Breast epithelium (tissue), 3 donors: ENCODE measurements around the gene TGM2.

Source experiments
- CTCF ChIP-seq, 3 donors: fragments of 450-650 bp; IDR thresholded peaks; one replicate each; pipeline ENCODE4 v1.5.1; 2016 to 2017; ENCODE audit warnings: antibody characterized with exemption in 3 of 3, mild to moderate bottlenecking in 3 of 3, moderate library complexity in 3 of 3
- POLR2A ChIP-seq: fragments of 450-650 bp; IDR thresholded peaks from one replicate; pipeline ENCODE4 v1.6.1; 2016; ENCODE audit warnings: antibody characterized with exemption, mild to moderate bottlenecking, moderate library complexity
- POLR2AphosphoS5 ChIP-seq, 3 donors: sonication (generic); formaldehyde crosslinking; IDR thresholded peaks; one replicate each; pipeline ENCODE4 v1.6.1; 2017; ENCODE audit warnings: antibody characterized with exemption in 3 of 3

- TF ChIP-seq CTCF (IDR thresholded peaks at IDR 0.05), result no peak
- TF ChIP-seq POLR2AphosphoS5 (IDR thresholded peaks at IDR 0.05), result no peak
- no peak for TF ChIP-seq POLR2A
These were observed 28.6 kb upstream of the TGM2 start for GRCh38 chr20:38193586-38194105.
